DMS114 treated with DMSO at 0.1 percent for 48 hours (cell line): ENCODE data around the gene TFEB.

Source experiments
- DNase-seq: peaks from one replicate; lab custom pipeline; 2025; ENCODE audit not compliant: unreplicated experiment; lab: John Stamatoyannopoulos, UW

TFEB gene

DNA sequence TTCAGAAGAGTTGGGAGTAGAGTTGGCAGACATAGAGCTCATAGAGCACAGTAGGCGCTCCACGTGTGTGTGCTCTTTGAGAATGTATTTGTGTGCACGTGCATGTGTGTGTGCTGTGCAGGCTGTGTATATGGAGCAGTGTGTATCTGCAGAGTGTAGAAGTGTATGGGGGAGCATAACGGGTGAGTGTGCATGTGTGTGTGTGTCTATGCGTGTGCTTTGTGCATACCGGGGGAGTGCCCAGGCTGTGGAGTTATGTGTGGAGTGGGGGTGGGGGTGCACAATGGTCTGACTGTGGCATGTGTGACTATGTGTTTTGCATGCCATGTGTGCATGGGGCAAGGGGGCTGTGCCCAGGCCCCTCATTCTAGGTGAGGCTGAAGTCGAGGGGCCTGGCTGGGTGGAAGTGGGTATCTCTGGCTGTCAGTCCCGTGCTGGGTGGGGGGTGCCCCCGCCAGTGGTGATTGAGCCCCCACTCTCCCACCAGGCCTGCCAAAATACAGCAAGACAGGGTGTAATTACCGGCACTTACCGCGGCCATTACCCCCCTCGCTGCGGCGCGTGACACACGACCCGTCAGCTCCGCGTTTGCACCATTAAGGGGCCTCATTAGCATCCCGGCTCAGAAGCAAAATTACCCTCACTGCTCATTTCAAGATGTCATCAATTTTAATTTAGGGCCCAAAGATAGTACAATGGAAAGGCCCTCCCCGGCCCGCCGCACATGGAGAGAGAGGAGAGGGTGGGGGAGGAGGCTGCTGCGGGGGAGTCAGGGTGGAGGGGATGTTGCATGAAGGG is 58.1 kb downstream of the TFEB start:
- no peak for DNase-seq

DNA sequence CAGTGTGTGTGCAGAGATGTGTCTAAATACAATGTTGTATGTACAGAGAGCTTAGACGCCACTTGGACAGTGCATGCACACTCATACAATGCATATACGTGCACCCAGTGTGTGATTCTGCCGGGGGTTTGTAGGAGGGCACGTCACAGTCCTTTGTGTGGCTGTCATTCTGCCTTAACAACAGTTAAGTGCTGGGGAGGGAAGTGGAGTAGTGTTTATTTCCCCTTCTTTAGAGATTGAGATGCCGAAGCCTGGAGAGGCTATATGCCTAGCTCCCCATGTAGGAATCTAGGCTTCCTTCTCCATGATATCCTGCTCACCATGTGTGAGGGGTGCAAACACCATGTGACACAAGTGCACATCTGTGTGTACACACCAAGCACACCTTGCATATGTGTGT is 59.0 kb downstream of the TFEB start:
- no peak for DNase-seq

DNA sequence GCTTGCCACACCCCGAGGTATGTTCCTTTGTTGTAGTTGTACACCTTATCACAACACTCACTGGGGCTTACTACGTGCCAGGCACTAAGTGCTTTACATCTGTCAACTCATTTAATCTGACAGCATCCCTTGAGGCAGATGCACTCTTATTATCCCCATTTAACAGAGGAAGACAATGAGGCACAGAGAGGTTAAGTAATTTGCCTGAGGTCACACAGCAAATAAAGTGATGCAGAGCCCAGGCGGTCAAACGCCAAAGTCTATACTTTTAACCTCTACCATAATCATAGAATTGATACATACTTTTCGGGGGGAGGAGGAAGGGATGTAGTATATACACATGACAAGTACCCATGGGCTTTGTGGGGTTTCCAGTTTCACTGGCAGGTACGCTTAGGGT is 59.4 kb downstream of the TFEB start:
- DNase-seq: no peak

DNA sequence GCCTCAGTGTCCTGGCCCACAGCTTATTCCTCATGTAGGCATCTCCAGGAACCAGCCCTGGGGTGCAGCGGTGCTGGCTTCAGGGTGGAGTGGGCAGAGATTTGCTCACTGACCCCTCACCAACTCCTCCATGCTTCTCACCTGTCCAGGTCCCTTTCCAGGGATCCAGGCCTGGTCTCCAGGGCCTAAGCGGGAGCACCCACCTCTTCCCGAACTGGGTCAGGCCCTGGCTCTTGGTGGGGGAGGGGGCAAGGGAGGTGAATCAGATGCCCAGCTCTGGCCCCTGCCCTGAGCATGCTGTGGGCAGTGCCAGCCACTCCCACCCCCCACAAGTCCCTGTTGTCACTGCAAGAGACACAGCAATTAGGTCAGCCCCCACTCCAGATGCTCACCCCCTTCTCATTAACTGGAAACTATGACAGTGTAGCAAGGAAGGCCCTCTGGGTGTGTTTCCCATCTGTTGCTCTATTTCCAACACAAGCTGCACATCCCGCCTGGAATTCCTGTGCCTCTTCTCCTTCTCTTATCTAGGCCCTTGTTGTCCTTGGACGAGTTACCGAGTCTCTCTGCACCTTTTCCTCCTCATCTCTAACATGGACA is 60.1 kb downstream of the TFEB start:
- no peak for DNase-seq

GRCh38 chr6:41674231-41675000 is 61.0 kb downstream of the TFEB start:
- no peak for DNase-seq

- no peak for DNase-seq
Measured at GRCh38 chr6:41673704-41674000, 61.8 kb downstream of the TFEB start.

DNA sequence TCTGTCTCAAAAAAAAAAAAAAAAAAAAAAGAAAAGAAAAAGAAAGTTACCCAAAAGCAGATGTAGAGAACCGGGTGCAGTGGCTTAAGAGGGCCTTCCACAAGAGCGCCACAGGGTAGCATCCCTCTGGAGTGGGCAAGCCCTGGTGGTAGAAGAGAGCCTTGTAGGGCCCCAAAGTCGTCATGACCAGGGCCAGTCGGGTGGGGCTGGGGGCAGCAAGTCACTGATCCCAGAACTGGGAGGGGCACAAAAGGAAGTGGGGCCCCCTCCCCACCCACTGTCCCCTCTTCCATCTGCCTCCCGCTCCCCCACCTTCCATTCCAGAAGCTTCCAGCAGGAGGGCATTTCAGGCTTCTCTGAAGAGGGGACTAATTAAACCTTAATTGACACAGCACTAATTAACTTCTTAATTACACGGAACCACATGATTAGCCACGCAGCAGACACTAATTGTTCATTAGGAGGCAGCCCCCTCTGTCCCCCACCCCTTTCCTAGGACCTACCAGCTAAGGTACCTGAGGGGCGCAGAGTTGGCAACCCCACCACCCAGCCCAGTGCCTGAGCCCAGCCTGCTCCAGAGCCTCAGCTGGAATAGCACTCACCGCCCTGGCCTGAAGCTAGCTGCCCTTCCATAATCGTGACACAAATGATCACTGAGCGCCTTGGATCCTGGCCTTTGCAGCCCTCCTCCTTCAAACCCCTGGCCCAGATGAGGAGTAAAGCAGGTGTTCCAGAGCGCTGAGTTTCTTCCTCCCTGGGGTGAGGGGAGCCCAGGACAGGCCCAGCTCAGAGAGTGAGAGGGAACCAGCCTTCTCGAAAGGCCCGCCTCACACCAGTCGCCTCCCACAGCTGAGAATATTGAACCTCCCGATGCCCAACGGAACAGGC is 62.3 kb downstream of the TFEB start:
- no peak for DNase-seq

DNA sequence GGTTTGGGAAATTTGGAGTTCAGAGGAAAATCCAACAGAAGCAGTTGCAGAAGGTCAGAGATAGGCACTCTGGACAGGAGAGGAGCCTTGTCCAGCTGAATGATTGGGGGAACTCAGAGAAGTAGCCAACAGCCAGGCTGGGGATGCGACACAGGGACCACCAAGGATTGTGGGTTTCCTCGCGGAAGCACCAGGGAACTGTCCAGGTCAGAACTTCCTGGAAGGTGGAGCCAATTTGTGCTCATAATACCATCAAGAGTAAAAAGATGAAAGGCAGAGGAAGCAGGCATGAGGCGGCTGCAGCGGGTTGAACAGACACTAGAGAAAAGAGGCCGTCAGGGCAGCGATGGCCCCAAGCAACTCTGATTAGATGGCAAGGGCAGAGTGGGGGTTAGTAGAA is 63.4 kb downstream of the TFEB start:
- no peak for DNase-seq

- DNase-seq: no peak
Measured at GRCh38 chr6:41671376-41671775, 64.0 kb downstream of the TFEB start.

DNA sequence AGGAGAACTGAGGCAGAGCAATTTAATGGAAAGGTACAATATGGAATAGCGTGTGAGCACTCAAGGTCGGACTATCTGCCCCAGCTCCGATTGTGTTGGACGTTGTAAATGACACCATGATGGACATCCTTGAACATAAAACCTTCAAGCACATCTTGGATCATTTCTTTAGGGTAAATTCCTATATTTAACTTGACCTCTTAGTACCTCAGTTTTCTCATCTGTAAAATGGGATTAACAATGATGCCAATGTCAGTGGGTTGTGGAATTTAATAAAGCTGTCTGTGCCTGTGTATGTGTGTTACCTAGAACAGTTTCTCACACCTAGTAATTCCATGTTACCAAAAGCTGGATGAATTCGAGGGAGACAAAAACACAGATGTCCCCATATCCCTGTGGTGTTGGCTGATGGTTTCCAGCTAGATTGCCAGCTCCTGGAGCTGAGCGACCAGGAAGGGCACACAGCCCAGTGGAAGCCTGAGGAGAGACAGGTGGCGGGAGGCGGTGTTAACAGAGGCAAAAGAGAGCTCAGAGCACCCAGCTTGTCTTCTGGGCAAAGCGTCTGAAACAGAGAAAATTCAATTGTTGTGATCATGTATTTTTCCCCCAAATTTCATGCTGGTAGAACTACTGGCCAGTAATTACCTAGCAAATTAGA is 64.6 kb downstream of the TFEB start:
- DNase-seq: no peak

GRCh38 chr6:41668968-41669367 is 66.4 kb downstream of the TFEB start:
- DNase-seq: no peak

GRCh38 chr6:41667195-41667594 is 68.2 kb downstream of the TFEB start:
- no peak for DNase-seq

GRCh38 chr6:41664271-41664670 is 71.1 kb downstream of the TFEB start:
- DNase-seq: no peak

DNA sequence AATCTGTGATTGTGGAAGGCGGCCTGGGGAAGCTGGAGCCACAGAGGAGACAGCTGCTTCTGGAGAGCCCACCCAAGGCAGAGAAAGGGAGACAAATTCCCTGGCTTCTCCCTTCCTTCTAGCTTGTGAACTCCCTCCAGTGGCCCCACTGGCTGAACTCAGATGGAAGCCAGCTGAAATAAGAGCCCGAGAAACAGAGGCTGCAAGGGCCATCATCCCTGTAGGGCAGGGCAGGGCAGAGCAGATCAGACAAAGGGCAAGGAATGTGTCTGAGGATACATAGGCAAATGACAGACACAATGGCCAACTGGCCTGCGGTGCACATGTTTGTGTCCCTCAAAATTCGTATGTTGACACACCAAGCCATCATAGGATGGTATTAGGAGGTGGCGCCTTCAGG is 71.8 kb downstream of the TFEB start:
- no peak for DNase-seq

- no peak for DNase-seq
Measured at GRCh38 chr6:41659935-41660334, 75.5 kb downstream of the TFEB start.

GRCh38 chr6:41658636-41659035 is 76.8 kb downstream of the TFEB start:
- DNase-seq: no peak

- DNase-seq: no peak
Measured at GRCh38 chr6:41657131-41658094, 78.0 kb downstream of the TFEB start.

- no peak for DNase-seq
Measured at GRCh38 chr6:41656002-41656691, 79.3 kb downstream of the TFEB start.

DNA sequence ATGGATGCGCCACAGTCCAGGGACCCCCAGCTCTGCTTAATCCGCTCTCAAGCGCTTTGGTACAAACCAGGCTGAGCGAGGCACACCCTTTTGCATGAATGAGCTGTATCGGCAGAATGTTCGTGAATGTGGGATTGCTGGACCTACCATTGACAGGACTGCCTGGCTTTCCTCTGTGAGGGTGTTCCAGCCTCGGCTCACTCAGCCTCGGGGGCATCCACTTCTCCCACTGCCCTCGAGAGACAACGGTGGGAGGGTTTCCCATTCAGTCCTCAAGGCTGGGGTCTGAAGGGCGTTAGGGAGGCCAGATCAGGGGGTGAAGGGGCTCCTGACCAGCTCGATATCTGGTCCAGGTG is 79.8 kb downstream of the TFEB start:
- DNase-seq: no peak
